SK-N-MC (cell line): ENCODE measurements around the gene CST6.
"Not testable (repeated sequence)": the region's sequence is repeated elsewhere in the genome, so short reads cannot be mapped to it uniquely, and the experiment has no call there.

Experiments used
- DNase-seq: peaks from one replicate; pipeline ENCODE4 v3.0.0-alpha.2; 2011; ENCODE audit warnings: low read depth, low spot score
- H3K27ac ChIP-seq: fragments of 200-600 bp; sonication (generic); 2 replicates; pipeline ENCODE4 v1.5.1; 2016; ENCODE audit warnings: mixed run types
- H3K36me3 ChIP-seq: fragments of 200-600 bp; sonication (generic); 2 replicates; pipeline ENCODE4 v1.6.1; 2017; ENCODE audit warnings: antibody characterized with exemption, low read length, mixed read lengths; ENCODE audit not compliant: insufficient read depth
- H3K4me3 ChIP-seq: fragments of 200-600 bp; sonication (generic); 2 replicates; pipeline ENCODE4 v1.5.1; 2016
- H3K9ac ChIP-seq: fragments of 200-600 bp; sonication (generic); 2 replicates; pipeline ENCODE4 v1.8.0; 2017; ENCODE audit warnings: mixed run types, mixed read lengths; ENCODE audit not compliant: insufficient read length
- H3K9me3 ChIP-seq: fragments of 200-600 bp; sonication (generic); 2 replicates; pipeline ENCODE4 v1.6.1; 2017; ENCODE audit warnings: low read depth, mild to moderate bottlenecking, antibody characterized with exemption, low read length, moderate library complexity, mixed read lengths
- EZH2 ChIP-seq: fragments of 200-600 bp; sonication (generic); IDR thresholded peaks from one replicate; pipeline ENCODE4 v1.6.1; 2017; ENCODE audit warnings: antibody characterized with exemption
- FOXP2 ChIP-seq: optimal IDR thresholded peaks from 2 replicates; pipeline ENCODE3; 2011; ENCODE audit warnings: mild to moderate bottlenecking, moderate library complexity; ENCODE audit not compliant: insufficient read depth; ENCODE audit errors: extremely low read length, control extremely low read depth
- POLR2AphosphoS5 ChIP-seq: IDR thresholded peaks from 2 replicates; pipeline ENCODE4 v1.6.1; 2012; ENCODE audit warnings: mild to moderate bottlenecking, low read depth, low read length, borderline replicate concordance

Gene CST6

DNA sequence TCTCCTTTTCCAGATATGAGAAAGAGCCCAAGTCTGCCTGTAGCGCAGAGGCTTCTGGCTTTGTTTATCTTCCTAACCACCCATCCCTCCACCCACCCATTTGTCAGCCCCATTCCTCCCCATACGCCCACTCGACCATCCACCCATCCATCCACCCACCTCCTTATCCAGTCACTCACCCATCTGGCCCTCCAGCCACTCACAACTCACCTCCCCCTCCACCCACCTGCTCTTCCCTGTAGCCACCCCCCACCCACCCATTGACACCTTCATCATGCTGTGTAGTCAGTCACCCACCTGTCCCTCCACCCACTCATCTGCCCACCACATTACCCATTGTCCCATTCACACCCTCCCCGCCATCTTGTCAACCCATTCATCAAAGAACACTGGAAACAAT lies 5.5 kb downstream of the CST6 start:
- no peak for DNase-seq
- Histone ChIP-seq H3K4me3 (no peak overlapping the region), H3K9ac (no peak overlapping the region), H3K36me3 (no peaks in the 10 kb centered on the region), H3K9me3 (no peaks in the 10 kb centered on the region), H3K27ac (no peak overlapping the region)
- TF ChIP-seq EZH2 = no peak
- TF ChIP-seq POLR2AphosphoS5 = no peak
- no peak for TF ChIP-seq FOXP2

DNA sequence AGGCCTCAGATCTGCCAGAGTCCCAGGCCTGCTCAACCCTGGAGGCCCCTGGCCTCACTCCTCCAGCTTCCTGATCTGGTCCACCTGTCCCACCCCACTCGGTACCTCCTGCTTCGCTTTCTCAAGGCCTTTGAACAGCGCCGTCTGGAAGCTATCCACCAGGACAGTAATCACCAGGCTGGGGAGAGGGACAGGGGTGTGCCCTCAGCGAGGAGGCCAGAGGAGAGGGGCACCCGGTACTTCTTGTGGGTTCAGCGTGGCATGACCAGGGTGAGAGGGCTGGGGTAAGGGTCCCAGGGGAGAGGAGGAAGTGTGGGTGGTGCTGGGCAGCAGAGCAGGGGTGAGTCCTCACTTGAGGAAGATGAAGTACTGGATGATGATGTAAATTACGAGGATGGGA lies 8.4 kb downstream of the CST6 start:
- no peak overlapping the region for H3K4me3 ChIP-seq
- no peak overlapping the region for H3K27ac ChIP-seq

DNA sequence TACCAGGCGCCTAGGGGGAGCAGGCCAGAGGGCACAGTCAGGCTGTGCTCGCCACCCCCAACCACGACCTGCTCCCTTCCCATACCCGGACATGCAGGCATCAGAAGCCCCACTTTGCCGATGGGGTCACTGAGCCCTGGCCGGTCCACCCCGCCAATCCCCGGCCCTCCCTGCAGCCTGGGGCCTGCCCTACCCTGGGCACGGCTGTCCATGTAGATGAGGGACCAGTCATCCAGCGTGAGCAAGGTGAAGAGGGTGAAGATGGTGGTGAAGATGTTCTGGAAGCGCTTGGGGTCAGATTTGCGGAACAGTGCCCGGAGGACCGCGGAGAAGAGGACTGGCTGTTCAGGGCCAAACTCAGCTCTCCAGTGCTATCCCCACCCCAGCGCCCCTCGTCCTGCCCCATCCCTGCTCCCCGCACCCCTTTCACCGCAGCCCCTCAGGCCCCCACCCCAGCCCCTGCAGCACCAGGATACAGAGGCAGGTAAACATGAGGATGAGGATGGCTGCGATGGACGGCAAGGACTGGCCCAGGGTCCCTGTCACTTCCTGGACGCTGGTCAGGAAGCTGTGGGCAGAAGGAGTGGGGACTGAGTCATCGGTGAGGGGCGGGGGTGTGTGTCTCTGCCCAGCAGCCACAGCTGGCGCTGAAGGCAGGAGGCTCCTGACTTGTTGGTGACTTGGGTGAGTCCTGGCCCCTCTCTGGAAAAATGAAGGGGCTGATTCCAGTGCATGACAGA lies 9.0 kb downstream of the CST6 start:
- TF ChIP-seq POLR2AphosphoS5 = no peak
- TF ChIP-seq FOXP2 = no peak
- no peak for TF ChIP-seq EZH2
- H3K9me3 ChIP-seq = no peaks in the 10 kb centered on the region
- no peak overlapping the region for H3K9ac ChIP-seq
- no peak for DNase-seq
- no peak overlapping the region for H3K4me3 ChIP-seq
- no peaks in the 10 kb centered on the region for H3K36me3 ChIP-seq
- H3K27ac ChIP-seq = no peak overlapping the region

More for the DNA sequence above, 8.4 kb downstream of the CST6 start:
- H3K9me3 ChIP-seq = no peaks in the 10 kb centered on the region
- no peak for DNase-seq
- TF ChIP-seq FOXP2 = no peak
- no peak for TF ChIP-seq EZH2
- TF ChIP-seq POLR2AphosphoS5 = no peak
- H3K9ac ChIP-seq = no peak overlapping the region
- no peaks in the 10 kb centered on the region for H3K36me3 ChIP-seq

DNA sequence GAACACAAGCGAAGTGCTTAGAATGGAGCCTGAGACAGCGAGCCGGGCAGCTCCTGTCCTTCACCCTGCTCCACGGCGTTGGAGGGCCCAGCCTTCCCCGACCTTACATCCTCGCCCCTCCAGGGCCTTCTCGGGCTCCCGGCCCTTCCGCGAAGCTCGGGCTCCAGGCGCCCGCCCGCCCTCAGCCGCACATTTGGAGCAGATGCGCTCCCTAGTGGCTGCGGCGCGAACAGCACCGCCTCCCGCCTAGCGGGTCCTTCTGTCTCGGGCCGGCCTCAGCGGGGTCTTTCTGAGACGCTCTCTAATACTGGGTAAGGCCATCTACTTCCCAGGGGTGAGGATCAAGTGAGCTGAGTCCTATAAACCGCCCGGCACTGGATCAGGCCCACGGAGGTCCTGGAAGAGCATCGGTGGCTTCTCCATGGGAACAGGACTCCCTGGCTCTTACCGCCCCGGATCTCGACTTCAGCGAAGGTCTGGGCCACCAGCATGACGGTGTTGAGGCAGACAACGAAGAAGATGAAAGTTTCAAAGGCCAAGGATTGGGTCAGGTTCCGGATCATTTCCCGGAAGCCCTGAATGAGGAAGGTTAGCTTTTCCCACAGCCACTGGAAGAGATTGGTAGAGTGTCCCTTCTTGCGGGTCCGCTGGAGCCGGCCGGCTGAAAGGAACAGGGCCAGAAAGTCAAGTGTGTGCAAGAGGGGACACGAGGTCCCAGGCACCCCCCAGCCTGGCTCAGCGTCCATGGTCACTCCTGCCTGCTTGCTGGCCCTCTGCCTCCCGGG lies 10.8 kb downstream of the CST6 start:
- peak overlapping the region; percentile 56 for H3K9ac ChIP-seq
- no peaks in the 10 kb centered on the region for H3K36me3 ChIP-seq
- no peak for TF ChIP-seq FOXP2
- TF ChIP-seq EZH2 = no peak
- no peak for TF ChIP-seq POLR2AphosphoS5
- H3K9me3 ChIP-seq = no peaks in the 10 kb centered on the region
- H3K27ac ChIP-seq = no peak overlapping the region
- no peak for DNase-seq
- peak overlapping the region; percentile 54 for H3K4me3 ChIP-seq

DNA sequence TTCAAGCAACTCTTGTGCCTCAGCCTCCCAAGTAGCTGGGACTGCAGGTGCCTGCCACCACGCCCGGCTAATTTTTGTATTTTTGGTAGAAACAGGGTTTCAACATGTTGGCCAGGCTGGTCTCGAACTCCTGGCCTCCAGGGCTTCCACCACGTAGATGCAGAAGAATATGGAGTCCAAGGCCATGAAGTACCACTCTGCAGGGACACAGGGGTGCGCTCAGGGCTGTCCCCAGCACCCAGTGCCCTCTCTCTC lies 11.3 kb downstream of the CST6 start:
- not testable (repeated sequence) for H3K36me3 ChIP-seq, H3K27ac ChIP-seq, H3K9ac ChIP-seq, H3K4me3 ChIP-seq, H3K9me3 ChIP-seq, DNase-seq

DNA sequence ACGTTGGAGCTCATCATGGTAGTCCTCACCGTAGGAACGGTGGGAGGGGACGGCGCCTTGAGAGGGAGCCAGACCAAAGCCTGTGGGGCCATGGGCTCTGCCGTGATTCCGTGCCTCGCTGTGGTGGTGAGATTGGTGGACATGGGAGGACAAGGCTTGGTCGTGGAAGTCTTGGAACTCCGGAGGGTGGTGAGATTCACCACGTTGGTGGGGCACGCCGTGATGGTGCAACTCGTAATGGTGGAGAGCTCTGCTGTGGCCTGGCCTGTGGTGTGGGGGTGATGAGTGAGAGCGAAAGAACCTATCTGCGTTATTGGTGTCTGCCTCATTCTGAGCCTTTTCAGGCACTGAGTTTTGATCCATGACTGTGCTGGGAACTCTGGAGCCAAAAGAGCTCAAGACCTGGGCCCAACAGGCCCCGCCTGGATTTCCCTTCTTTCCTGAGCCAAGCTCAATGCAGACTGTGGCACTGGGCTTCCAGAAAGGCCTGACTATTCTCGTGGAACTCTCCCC lies 14.3 kb downstream of the CST6 start, which contains the start of gene CATSPER1:
Gene CATSPER1, minus strand, starts transcription at position 463 of the 513 bp plus-strand sequence. Its CDS starts 100 bp downstream, at position 363.
- no peak within 1 kb of the TSS for H3K9ac ChIP-seq
- H3K27ac ChIP-seq = no peak within 1 kb of the TSS
- H3K36me3 ChIP-seq = no peaks in the 10 kb centered on the region
- no peak for DNase-seq
- no peak within 1 kb of the TSS for H3K4me3 ChIP-seq
- TF ChIP-seq EZH2 = no peak
- TF ChIP-seq POLR2AphosphoS5 = no peak
- TF ChIP-seq FOXP2 = no peak
- H3K9me3 ChIP-seq = no peaks in the 10 kb centered on the region

DNA sequence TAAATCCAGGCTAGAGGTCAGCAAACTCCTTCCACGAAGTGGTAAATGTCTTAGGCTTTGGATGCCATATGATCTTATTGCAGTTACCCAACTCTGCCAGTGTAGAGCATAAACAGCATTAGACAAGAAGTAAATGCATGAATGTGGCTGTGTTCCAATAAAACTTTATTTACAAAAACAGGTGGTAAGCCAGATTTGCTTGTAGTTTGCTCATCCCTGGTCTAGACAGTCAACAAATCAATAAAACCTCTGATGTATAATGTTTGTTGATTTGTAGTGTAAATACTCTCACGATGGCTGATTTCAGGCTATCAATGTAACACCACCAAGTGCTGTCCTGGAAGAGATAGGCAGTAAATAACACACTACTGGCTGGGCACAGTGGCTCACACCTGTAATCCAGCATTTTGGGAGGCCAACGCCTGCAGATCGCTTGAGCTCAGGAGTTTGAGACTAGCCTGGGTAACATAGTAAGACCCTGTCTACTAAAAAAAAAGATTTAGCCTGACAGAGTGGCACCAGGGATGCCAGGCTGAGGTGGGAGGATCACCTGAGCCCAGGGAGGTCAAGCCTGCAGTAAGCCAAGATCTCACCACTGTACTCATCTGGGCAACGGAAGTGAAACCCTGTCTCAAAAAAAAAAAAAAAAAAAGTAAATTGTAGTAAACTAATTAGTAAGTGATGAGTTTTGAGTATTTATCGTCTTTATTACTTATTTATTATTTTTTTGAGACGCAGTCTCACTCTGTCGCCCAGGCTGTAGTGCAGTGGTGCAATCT lies 21.3 kb downstream of the CST6 start:
- TF ChIP-seq FOXP2 (no peak), EZH2 (no peak), POLR2AphosphoS5 (no peak)
- Histone ChIP-seq H3K27ac (no peak overlapping the region), H3K36me3 (no peaks in the 10 kb centered on the region), H3K4me3 (no peak overlapping the region), H3K9ac (no peak overlapping the region), H3K9me3 (no peaks in the 10 kb centered on the region)
- DNase-seq = no peak

DNA sequence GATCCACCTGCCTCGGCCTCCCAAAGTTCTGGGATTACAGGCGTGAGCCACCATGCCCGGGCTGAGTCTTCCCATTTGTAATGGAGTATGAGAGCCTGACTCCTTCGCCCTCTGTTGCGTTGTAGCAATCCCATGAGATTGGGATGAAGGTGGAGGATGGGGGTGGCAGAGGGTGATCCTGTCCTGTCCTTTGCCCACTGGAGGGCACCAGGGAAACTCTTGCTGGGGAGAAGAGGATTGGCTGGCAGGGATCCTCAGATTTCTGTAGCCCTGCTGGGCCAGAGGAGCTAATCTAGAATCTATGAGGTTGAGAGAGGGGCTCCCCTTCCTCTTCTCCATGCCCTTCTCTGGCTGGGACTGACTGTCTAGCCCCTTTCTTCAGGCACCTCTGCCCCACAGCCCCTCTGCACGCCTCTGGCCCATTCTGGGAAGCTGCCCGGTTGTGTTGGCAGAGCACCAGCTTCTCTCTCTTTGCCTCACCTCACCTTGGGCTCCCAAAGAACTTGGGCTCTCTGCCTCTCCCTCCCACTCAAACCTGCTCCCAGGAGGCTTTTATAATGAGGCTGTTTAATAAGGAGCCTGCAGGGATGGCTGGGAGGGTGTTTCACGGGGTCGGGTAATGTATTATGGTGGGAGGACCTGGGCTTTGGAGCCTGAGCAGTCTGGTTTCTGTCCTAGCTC lies 24.0 kb downstream of the CST6 start:
- Histone ChIP-seq H3K4me3 (no peak overlapping the region), H3K9ac (no peak overlapping the region), H3K27ac (no peak overlapping the region), H3K9me3 (no peaks in the 10 kb centered on the region), H3K36me3 (no peaks in the 10 kb centered on the region)
- no peak for TF ChIP-seq POLR2AphosphoS5
- TF ChIP-seq EZH2 = no peak
- TF ChIP-seq FOXP2 = no peak
- no peak for DNase-seq
